Hepatocyte (in vitro differentiated cells): ENCODE measurements around the gene POU6F2. TPM values are rescaled to one million over a fixed set of nuclear protein-coding genes. Genes with fewer than 3 reads are reported as not detected.

ENCODE experiments used
- DNase-seq: peaks from one replicate; pipeline ENCODE4 v3.0.0-alpha.2; 2016; ENCODE audit warnings: low spot score
- H2AFZ ChIP-seq: fragments of 200-600 bp; sonication (generic); 2 replicates; pipeline ENCODE4 v1.6.0; 2016; ENCODE audit warnings: antibody characterized with exemption, mild to moderate bottlenecking
- H3K27ac ChIP-seq: fragments of 200-600 bp; sonication (generic); 2 replicates; pipeline ENCODE4 v1.5.1; 2016; ENCODE audit warnings: mild to moderate bottlenecking
- H3K27me3 ChIP-seq: fragments of 200-600 bp; sonication (generic); 2 replicates; pipeline ENCODE4 v1.6.1; 2016
- H3K36me3 ChIP-seq: fragments of 200-600 bp; sonication (generic); replicated peaks from 2 replicates; pipeline ENCODE4 v1.5.1; 2016; ENCODE audit warnings: low read depth; ENCODE audit not compliant: insufficient read depth
- H3K4me1 ChIP-seq: fragments of 200-600 bp; sonication (generic); 2 replicates; pipeline ENCODE4 v1.5.1; 2016; ENCODE audit warnings: mild to moderate bottlenecking, moderate library complexity; ENCODE audit not compliant: insufficient read depth
- H3K4me2 ChIP-seq: fragments of 200-600 bp; sonication (generic); 2 replicates; pipeline ENCODE4 v1.6.0; 2016
- H3K4me3 ChIP-seq: fragments of 200-600 bp; sonication (generic); 2 replicates; pipeline ENCODE4 v1.5.1; 2016; ENCODE audit warnings: mild to moderate bottlenecking
- H3K79me2 ChIP-seq: fragments of 200-600 bp; sonication (generic); 2 replicates; pipeline ENCODE4 v1.6.0; 2017; ENCODE audit warnings: mild to moderate bottlenecking
- H3K9me2 ChIP-seq: fragments of 200-600 bp; sonication (generic); replicated peaks from 2 replicates; pipeline ENCODE4 v1.6.0; 2017; ENCODE audit warnings: mild to moderate bottlenecking; ENCODE audit not compliant: insufficient read depth
- H3K9me3 ChIP-seq: fragments of 200-600 bp; sonication (generic); 2 replicates; pipeline ENCODE4 v1.5.1; 2016; ENCODE audit warnings: low read depth, mild to moderate bottlenecking
- H4K20me1 ChIP-seq: fragments of 200-600 bp; sonication (generic); 2 replicates; pipeline ENCODE4 v1.6.0; 2016; ENCODE audit warnings: mild to moderate bottlenecking; ENCODE audit not compliant: insufficient read depth, poor library complexity, severe bottlenecking
- EZH2 ChIP-seq: fragments of 200-600 bp; sonication (generic); IDR thresholded peaks from 2 replicates; pipeline ENCODE4 v1.6.1; 2016; ENCODE audit warnings: antibody characterized with exemption, mild to moderate bottlenecking, borderline replicate concordance
- EZH2phosphoT487 ChIP-seq: fragments of 200-600 bp; sonication (generic); IDR thresholded peaks from one replicate; pipeline ENCODE4 v1.6.1; 2018; ENCODE audit warnings: antibody characterized with exemption, mild to moderate bottlenecking, low read depth, moderate library complexity; ENCODE audit not compliant: unreplicated experiment, severe bottlenecking
- WGBS: methylation state at CpG from one replicate; pipeline ENCODE4 v1.1.6; 2016; ENCODE audit warnings: low lambda C conversion rate; ENCODE audit errors: missing lambda C conversion rate; 5-methylcytosine and 5-hydroxymethylcytosine counted together
- polyA plus RNA-seq: library from polyadenylated mRNA; unstranded; fragments of >200 nt; fragmentation: Nextera tagmentation; extraction: Ambion mirVana; gene quantifications from 2 replicates; pipeline ENCODE4 v1.2.1, GENCODE V29; 2016
- total RNA-seq: library from RNA; depleted of rRNA; stranded (reverse); fragments of >200 nt; gene quantifications from 2 replicates; pipeline ENCODE4 v1.2.3, GENCODE V29; 2014
- TF ChIP-seq, protein P1 (sequence below): fragments of 200-600 bp; sonication (generic); IDR thresholded peaks from 2 replicates; pipeline ENCODE4 v1.5.1; 2016; ENCODE audit warnings: antibody characterized with exemption, mild to moderate bottlenecking; ENCODE audit not compliant: poor library complexity

The POU6F2 gene
- total and polyA plus RNA-seq, 2 experiments from 2014 or later: 0.67 to 1.4 TPM

DNA sequence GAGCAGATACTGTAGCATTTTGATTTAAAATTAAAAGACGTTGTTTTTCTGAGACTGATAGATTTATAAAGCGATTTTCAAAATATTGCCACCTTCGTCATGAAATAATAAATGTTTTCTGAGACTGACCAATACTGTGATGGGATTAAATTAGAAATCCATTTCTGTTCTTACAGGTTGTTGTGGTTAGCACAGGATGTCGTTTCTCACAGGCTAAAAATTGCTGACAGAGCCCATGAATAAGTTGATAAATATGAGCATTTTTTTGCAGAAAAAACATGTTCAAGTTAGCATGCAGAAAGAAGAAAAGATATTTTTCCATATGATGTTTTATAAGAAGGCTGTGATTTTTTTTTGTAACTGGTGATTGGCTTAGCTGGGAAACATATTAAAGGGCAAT, 66.8 kb downstream of the POU6F2 start:
- Histone ChIP-seq H3K4me2 (no peak overlapping the region), H3K27me3 (no peaks in the 10 kb centered on the region), H3K36me3 (no peaks in the 10 kb centered on the region), H3K4me3 (no peak overlapping the region), H4K20me1 (no peaks in the 10 kb centered on the region), H3K9me2 (no peaks in the 10 kb centered on the region), H2AFZ (no peak overlapping the region), H3K4me1 (no peaks in the 10 kb centered on the region), H3K79me2 (no peaks in the 10 kb centered on the region), H3K9me3 (no peaks in the 10 kb centered on the region), H3K27ac (no peak overlapping the region)
- TF ChIP-seq, protein P1, sequence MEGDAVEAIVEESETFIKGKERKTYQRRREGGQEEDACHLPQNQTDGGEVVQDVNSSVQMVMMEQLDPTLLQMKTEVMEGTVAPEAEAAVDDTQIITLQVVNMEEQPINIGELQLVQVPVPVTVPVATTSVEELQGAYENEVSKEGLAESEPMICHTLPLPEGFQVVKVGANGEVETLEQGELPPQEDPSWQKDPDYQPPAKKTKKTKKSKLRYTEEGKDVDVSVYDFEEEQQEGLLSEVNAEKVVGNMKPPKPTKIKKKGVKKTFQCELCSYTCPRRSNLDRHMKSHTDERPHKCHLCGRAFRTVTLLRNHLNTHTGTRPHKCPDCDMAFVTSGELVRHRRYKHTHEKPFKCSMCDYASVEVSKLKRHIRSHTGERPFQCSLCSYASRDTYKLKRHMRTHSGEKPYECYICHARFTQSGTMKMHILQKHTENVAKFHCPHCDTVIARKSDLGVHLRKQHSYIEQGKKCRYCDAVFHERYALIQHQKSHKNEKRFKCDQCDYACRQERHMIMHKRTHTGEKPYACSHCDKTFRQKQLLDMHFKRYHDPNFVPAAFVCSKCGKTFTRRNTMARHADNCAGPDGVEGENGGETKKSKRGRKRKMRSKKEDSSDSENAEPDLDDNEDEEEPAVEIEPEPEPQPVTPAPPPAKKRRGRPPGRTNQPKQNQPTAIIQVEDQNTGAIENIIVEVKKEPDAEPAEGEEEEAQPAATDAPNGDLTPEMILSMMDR: no peak
- TF ChIP-seq EZH2: no peak
- no peak for TF ChIP-seq EZH2phosphoT487
- no peak for DNase-seq
- WGBS: 86% methylated on average over 4 of the region's 4 CpGs

DNA sequence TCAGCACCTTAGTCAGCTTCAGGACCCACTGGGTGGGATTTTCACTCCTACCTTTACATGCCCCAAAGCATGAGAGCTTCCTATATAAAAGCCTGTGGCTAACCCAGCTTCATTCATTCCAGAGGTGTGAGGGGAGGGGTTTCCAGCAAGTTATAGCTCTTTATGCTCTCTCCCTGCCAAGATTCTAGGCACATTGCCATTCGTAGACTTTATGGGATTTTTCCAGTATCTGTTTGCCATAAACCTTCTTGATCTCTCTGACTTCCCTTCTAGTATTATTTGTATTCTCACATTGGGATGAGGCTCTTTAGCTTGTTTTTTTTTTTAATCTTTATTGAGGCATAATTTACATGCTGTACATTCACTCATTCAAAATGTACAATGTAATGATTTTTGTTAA, 67.5 kb downstream of the POU6F2 start:
- Histone ChIP-seq H3K4me1 (no peaks in the 10 kb centered on the region), H3K36me3 (no peaks in the 10 kb centered on the region), H3K9me2 (no peaks in the 10 kb centered on the region), H3K27me3 (no peaks in the 10 kb centered on the region), H3K4me2 (no peak overlapping the region), H3K9me3 (no peaks in the 10 kb centered on the region), H3K79me2 (no peaks in the 10 kb centered on the region), H4K20me1 (no peaks in the 10 kb centered on the region), H3K4me3 (no peak overlapping the region), H2AFZ (no peak overlapping the region), H3K27ac (no peak overlapping the region)
- 53% methylated on average over 1 of the region's 1 CpG for WGBS
- no peak for TF ChIP-seq EZH2
- DNase-seq: peak; percentile 16

DNA sequence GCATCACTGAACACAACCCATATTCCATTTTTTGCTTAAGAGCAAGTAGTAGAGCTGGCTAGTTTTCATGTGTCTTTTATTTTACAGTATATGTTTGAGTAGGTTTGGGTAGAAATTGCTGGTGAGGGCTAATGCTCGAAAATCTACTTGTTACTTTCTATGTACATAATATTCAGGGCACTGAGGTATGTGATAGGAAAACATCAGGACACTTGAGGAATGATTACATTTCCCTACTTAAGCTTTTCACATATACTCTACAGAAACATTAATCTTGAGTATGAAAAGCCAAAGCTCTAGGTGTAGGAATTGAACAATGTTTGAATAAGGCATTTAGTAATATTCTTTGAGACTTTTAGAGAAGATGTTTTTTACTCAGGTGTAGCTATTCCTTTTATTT, 73.6 kb downstream of the POU6F2 start:
- Histone ChIP-seq H3K79me2 (no peaks in the 10 kb centered on the region), H3K9me2 (no peaks in the 10 kb centered on the region), H3K27ac (no peak overlapping the region), H3K27me3 (no peaks in the 10 kb centered on the region), H3K36me3 (no peaks in the 10 kb centered on the region), H2AFZ (no peak overlapping the region), H3K4me1 (no peaks in the 10 kb centered on the region), H3K4me3 (no peak overlapping the region), H3K9me3 (no peaks in the 10 kb centered on the region), H3K4me2 (no peak overlapping the region), H4K20me1 (no peaks in the 10 kb centered on the region)
- no peak for TF ChIP-seq EZH2phosphoT487
- TF ChIP-seq, protein P1: no peak
- no peak for TF ChIP-seq EZH2
- no peak for DNase-seq
- WGBS: 88% methylated on average over 1 of the region's 1 CpG

GRCh38 chr7:39051707-39052106, 74.0 kb downstream of the POU6F2 start:
- no peak overlapping the region for H3K4me2 ChIP-seq
- no peak overlapping the region for H3K27ac ChIP-seq
- H3K4me1 ChIP-seq: no peaks in the 10 kb centered on the region
- DNase-seq: no peak
- no peak overlapping the region for H3K4me3 ChIP-seq
- 96% methylated on average over 4 of the region's 4 CpGs for WGBS
- no peak overlapping the region for H2AFZ ChIP-seq
- TF ChIP-seq EZH2phosphoT487 (no peak), EZH2 (no peak)
- TF ChIP-seq, protein P1: no peak
- H3K9me3 ChIP-seq: no peaks in the 10 kb centered on the region
- H3K36me3 ChIP-seq: no peaks in the 10 kb centered on the region
- H3K79me2 ChIP-seq: no peaks in the 10 kb centered on the region
- no peaks in the 10 kb centered on the region for H3K9me2 ChIP-seq
- no peaks in the 10 kb centered on the region for H4K20me1 ChIP-seq
- no peaks in the 10 kb centered on the region for H3K27me3 ChIP-seq
